ENCODE data around the gene FUCA1. TPM values are rescaled to one million over a fixed set of nuclear protein-coding genes. Genes with fewer than 3 reads are reported as not detected.

Gene FUCA1
- total RNA-seq, 1 experiment from 2014 or later: 20.7 TPM

- Histone ChIP-seq H3K27ac (ENCODE audit: low read depth, low read length) (peak overlapping the region; percentile 1; the same call in 1 of the 2 replicates), H3K9ac (ENCODE audit: low read length) (no peak overlapping the region), H3K4me2 (ENCODE audit: low read length) (no peak overlapping the region), H3K4me1 (ENCODE audit: control insufficient read depth in 1 of 2, insufficient read depth in 2 of 2, low read length in 2 of 2) (peaks cover 19 to 46% of the 10 kb centered on the region in 2 experiments), H4K20me1 (ENCODE audit: insufficient read depth) (no peaks in the 10 kb centered on the region), H3K79me2 (ENCODE audit: insufficient read depth, low read length) (peaks cover 33% of the 10 kb centered on the region), H3K4me3 (replicated peaks in 1 of 2; ENCODE audit: low read depth in 1 of 2, low read length in 2 of 2) (no peak overlapping the region), H3K27me3 (ENCODE audit: insufficient read depth, low read length) (no peaks in the 10 kb centered on the region), H3K9me2 (ENCODE audit: insufficient read depth) (no peaks in the 10 kb centered on the region), H2AFZ (ENCODE audit: low read depth, low read length, poor library complexity, severe bottlenecking) (no peak overlapping the region), H3K36me3 (ENCODE audit: control insufficient read depth in 1 of 2, insufficient read depth in 2 of 2, low read length in 2 of 2) (peaks cover 15 to 33% of the 10 kb centered on the region in 2 experiments; a peak in 3 of 4 replicates), H3K9me3 (ENCODE audit: control insufficient read depth in 1 of 2, insufficient read depth in 1 of 2, low read depth in 1 of 2, low read length in 2 of 2) (no peaks in the 10 kb centered on the region)
- CTCF ChIA-PET: interaction anchor here (0.7 to 2.7 kb wide), 3 partner anchors 110 to 119 kb away, joined by 3 to 13 read pairs (median 6); no protein-coding TSS in a partner anchor
- ATAC-seq: no peak
- intact Hi-C loops (cut with micrococcal nuclease): loop anchor here (5.0 kb wide), 1 partner anchor 120 kb away; no protein-coding TSS in a partner anchor
- RAD21 ChIA-PET (ENCODE audit: low non-redundant PET in 1 of 2, low total read pairs in 2 of 2, uncharacterized antibody in 2 of 2, unreplicated experiment in 2 of 2): interaction anchor here in 1 of 2 experiments (0.6 kb wide), 1 partner anchor 99 kb away, joined by 3 read pairs; no protein-coding TSS in a partner anchor
- BruUV-seq (replicated peaks): no TSS peak
- POLR2A ChIA-PET: no interaction called here
- TF ChIP-seq POLR2AphosphoS5 (IDR thresholded peaks at IDR 0.05; ENCODE audit: low read depth, low read length): peak; percentile 39; the same call in 1 of the 2 replicates
- TF ChIP-seq YY1 (IDR thresholded peaks at IDR 0.05; ENCODE audit: extremely low read depth, insufficient replicate concordance, low read depth, low read length): no peak
- no peak for TF ChIP-seq SP1 (IDR thresholded peaks at IDR 0.05; ENCODE audit: low read depth)
- DNase-seq (ENCODE audit: low read depth, low spot score): no peak
Observed at GRCh38 chr1:23797478-23798448, 70.3 kb downstream of the FUCA1 start.

- Histone ChIP-seq H3K36me3 (ENCODE audit: control insufficient read depth in 1 of 2, insufficient read depth in 2 of 2, low read length in 2 of 2) (peaks cover 15 to 33% of the 10 kb centered on the region in 2 experiments; a peak in 3 of 4 replicates), H3K27me3 (ENCODE audit: insufficient read depth, low read length) (no peaks in the 10 kb centered on the region), H2AFZ (ENCODE audit: low read depth, low read length, poor library complexity, severe bottlenecking) (no peak overlapping the region), H3K79me2 (ENCODE audit: insufficient read depth, low read length) (peaks cover 44% of the 10 kb centered on the region), H3K4me2 (ENCODE audit: low read length) (no peak overlapping the region), H3K9me3 (ENCODE audit: control insufficient read depth in 1 of 2, insufficient read depth in 1 of 2, low read depth in 1 of 2, low read length in 2 of 2) (no peaks in the 10 kb centered on the region), H3K27ac (ENCODE audit: low read depth, low read length) (peak overlapping the region; percentile 47; the same call in 1 of the 2 replicates), H3K9me2 (ENCODE audit: insufficient read depth) (no peaks in the 10 kb centered on the region), H3K4me1 (ENCODE audit: control insufficient read depth in 1 of 2, insufficient read depth in 2 of 2, low read length in 2 of 2) (peaks cover 24 to 53% of the 10 kb centered on the region in 2 experiments), H3K4me3 (replicated peaks in 1 of 2; ENCODE audit: low read depth in 1 of 2, low read length in 2 of 2) (no peak overlapping the region), H4K20me1 (ENCODE audit: insufficient read depth) (no peaks in the 10 kb centered on the region), H3K9ac (ENCODE audit: low read length) (no peak overlapping the region)
- ChIA-PET CTCF (interaction anchor here (1.1 to 2.0 kb wide), 3 partner anchors 14 to 120 kb away, joined by 5 to 9 read pairs (median 6); no protein-coding TSS in a partner anchor), POLR2A (interaction anchor here (0.6 kb wide), 1 partner anchor 18 kb away, joined by 3 read pairs; the partner anchor contains the start of gene PITHD1), RAD21 (ENCODE audit: low non-redundant PET in 1 of 2, low total read pairs in 2 of 2, uncharacterized antibody in 2 of 2, unreplicated experiment in 2 of 2) (interaction anchor here in 1 of 2 experiments (0.6 kb wide), 1 partner anchor 100 kb away, joined by 3 read pairs; no protein-coding TSS in a partner anchor)
- ATAC-seq (no peak), DNase-seq (ENCODE audit: low read depth, low spot score) (no peak)
- no TSS peak for BruUV-seq (replicated peaks)
- intact Hi-C loops (cut with micrococcal nuclease): loop anchor here (5.0 kb wide), 1 partner anchor 121 kb away; no protein-coding TSS in a partner anchor
- TF ChIP-seq EGR1 (IDR thresholded peaks at IDR 0.05; ENCODE audit: low read depth): no peak
- peak in 2 of 3 experiments; percentile 38 to 41; a peak in 3 of 6 replicates for TF ChIP-seq CTCF (IDR thresholded peaks at IDR 0.05 in 2 of 3, conservative IDR thresholded peaks at IDR 0.05 in 1 of 3; ENCODE audit: borderline replicate concordance in 1 of 3, insufficient read depth in 1 of 3, low read depth in 2 of 3, low read length in 2 of 3)
Observed at GRCh38 chr1:23796466-23797271, 71.4 kb downstream of the FUCA1 start.

Measured in HCT116 (cell line).